MM.1S (cell line): ENCODE results near the gene YEATS2.
A peak's percentile ranks its signal among the peaks of the same experiment; 100 is the strongest.

Experiments used
- DNase-seq: peaks from one replicate; pipeline ENCODE4 v3.0.0-alpha.2; 2015
- H2AFZ ChIP-seq: fragments of 300-600 bp; sonication (generic); 2 replicates; pipeline ENCODE4 v1.6.0; 2016; ENCODE audit warnings: antibody characterized with exemption, low read length
- H3F3A ChIP-seq: fragments of 300-600 bp; sonication (generic); 2 replicates; pipeline ENCODE4 v1.6.1; 2016; ENCODE audit warnings: mild to moderate bottlenecking, antibody characterized with exemption, low read length, moderate library complexity, mixed read lengths; ENCODE audit not compliant: insufficient read depth
- H3K27ac ChIP-seq: fragments of 300-600 bp; sonication (generic); 2 replicates; pipeline ENCODE4 v1.5.1; 2016; ENCODE audit warnings: mild to moderate bottlenecking, low read length
- H3K27me3 ChIP-seq: fragments of 300-600 bp; sonication (generic); replicated peaks from 2 replicates; pipeline ENCODE4 v1.6.0; 2016; ENCODE audit warnings: low read length; ENCODE audit not compliant: insufficient read depth
- H3K36me3 ChIP-seq: fragments of 300-600 bp; sonication (generic); replicated peaks from 2 replicates; pipeline ENCODE4 v1.6.1; 2016; ENCODE audit warnings: mild to moderate bottlenecking, low read length, mixed read lengths; ENCODE audit not compliant: insufficient read depth
- H3K4me1 ChIP-seq: fragments of 300-600 bp; sonication (generic); 2 replicates; pipeline ENCODE4 v1.6.1; 2016; ENCODE audit warnings: low read length, mixed read lengths
- H3K4me2 ChIP-seq: fragments of 300-600 bp; sonication (generic); 2 replicates; pipeline ENCODE4 v1.6.0; 2016; ENCODE audit warnings: low read depth, low read length
- H3K4me3 ChIP-seq: fragments of 300-600 bp; sonication (generic); 2 replicates; pipeline ENCODE4 v1.5.1; 2016; ENCODE audit warnings: low read length, mixed read lengths
- H3K79me2 ChIP-seq: fragments of 300-600 bp; sonication (generic); 2 replicates; pipeline ENCODE4 v1.6.1; 2016; ENCODE audit warnings: mixed run types, low read length, mixed read lengths
- H3K9ac ChIP-seq: fragments of 300-600 bp; sonication (generic); 2 replicates; pipeline ENCODE4 v1.6.1; 2016; ENCODE audit warnings: low read length, mixed read lengths
- H3K9me2 ChIP-seq: fragments of 300-600 bp; sonication (generic); replicated peaks from 2 replicates; pipeline ENCODE4 v1.6.1; 2016; ENCODE audit warnings: mild to moderate bottlenecking, low read length, mixed read lengths; ENCODE audit not compliant: insufficient read depth
- H3K9me3 ChIP-seq: fragments of 300-600 bp; sonication (generic); replicated peaks from 2 replicates; pipeline ENCODE4 v1.6.1; 2016; ENCODE audit warnings: mild to moderate bottlenecking, low read length, mixed read lengths; ENCODE audit not compliant: insufficient read depth
- H4K20me1 ChIP-seq: fragments of 300-600 bp; sonication (generic); 2 replicates; pipeline ENCODE4 v1.6.1; 2016; ENCODE audit warnings: mild to moderate bottlenecking, low read length, moderate library complexity, mixed read lengths; ENCODE audit not compliant: insufficient read depth
- EZH2 ChIP-seq: fragments of 300-600 bp; sonication (generic); optimal IDR thresholded peaks from 2 replicates; pipeline ENCODE3; 2017; ENCODE audit warnings: low read depth, mild to moderate bottlenecking, antibody characterized with exemption, low read length, mixed read lengths
- EZH2phosphoT487 ChIP-seq: fragments of 300-600 bp; sonication (generic); IDR thresholded peaks from 2 replicates; pipeline ENCODE4 v1.6.1; 2018; ENCODE audit warnings: antibody characterized with exemption, low read length
- TF ChIP-seq, protein P1 (sequence below): fragments of 300-600 bp; sonication (generic); IDR thresholded peaks from 2 replicates; pipeline ENCODE4 v1.5.1; 2016; ENCODE audit warnings: antibody characterized with exemption, low read length, mixed read lengths

Gene YEATS2

GRCh38 chr3:183815951-183816475 is 118.4 kb downstream of the YEATS2 start:
- no peaks in the 10 kb centered on the region for H3K9me3 ChIP-seq
- peaks cover 23% of the 10 kb centered on the region for H3K4me1 ChIP-seq
- peak overlapping the region; percentile 18; the same call in 1 of the 2 replicates for H3K4me3 ChIP-seq
- H3K36me3 ChIP-seq, result no peaks in the 10 kb centered on the region
- no peaks in the 10 kb centered on the region for H3K27me3 ChIP-seq
- no peaks in the 10 kb centered on the region for H3K79me2 ChIP-seq
- peak; percentile 69 for DNase-seq
- peaks cover 24% of the 10 kb centered on the region for H3F3A ChIP-seq
- H3K9me2 ChIP-seq, result no peaks in the 10 kb centered on the region
- no peak overlapping the region for H2AFZ ChIP-seq
- TF ChIP-seq EZH2phosphoT487 (no peak), EZH2 (no peak)
- TF ChIP-seq, protein P1, sequence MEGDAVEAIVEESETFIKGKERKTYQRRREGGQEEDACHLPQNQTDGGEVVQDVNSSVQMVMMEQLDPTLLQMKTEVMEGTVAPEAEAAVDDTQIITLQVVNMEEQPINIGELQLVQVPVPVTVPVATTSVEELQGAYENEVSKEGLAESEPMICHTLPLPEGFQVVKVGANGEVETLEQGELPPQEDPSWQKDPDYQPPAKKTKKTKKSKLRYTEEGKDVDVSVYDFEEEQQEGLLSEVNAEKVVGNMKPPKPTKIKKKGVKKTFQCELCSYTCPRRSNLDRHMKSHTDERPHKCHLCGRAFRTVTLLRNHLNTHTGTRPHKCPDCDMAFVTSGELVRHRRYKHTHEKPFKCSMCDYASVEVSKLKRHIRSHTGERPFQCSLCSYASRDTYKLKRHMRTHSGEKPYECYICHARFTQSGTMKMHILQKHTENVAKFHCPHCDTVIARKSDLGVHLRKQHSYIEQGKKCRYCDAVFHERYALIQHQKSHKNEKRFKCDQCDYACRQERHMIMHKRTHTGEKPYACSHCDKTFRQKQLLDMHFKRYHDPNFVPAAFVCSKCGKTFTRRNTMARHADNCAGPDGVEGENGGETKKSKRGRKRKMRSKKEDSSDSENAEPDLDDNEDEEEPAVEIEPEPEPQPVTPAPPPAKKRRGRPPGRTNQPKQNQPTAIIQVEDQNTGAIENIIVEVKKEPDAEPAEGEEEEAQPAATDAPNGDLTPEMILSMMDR, result no peak
- no peaks in the 10 kb centered on the region for H4K20me1 ChIP-seq
- H3K9ac ChIP-seq, result peak overlapping the region; percentile 36; the same call in 1 of the 2 replicates
- peak overlapping the region; percentile 48 for H3K4me2 ChIP-seq
- H3K27ac ChIP-seq, result peak overlapping the region; percentile 76

DNA sequence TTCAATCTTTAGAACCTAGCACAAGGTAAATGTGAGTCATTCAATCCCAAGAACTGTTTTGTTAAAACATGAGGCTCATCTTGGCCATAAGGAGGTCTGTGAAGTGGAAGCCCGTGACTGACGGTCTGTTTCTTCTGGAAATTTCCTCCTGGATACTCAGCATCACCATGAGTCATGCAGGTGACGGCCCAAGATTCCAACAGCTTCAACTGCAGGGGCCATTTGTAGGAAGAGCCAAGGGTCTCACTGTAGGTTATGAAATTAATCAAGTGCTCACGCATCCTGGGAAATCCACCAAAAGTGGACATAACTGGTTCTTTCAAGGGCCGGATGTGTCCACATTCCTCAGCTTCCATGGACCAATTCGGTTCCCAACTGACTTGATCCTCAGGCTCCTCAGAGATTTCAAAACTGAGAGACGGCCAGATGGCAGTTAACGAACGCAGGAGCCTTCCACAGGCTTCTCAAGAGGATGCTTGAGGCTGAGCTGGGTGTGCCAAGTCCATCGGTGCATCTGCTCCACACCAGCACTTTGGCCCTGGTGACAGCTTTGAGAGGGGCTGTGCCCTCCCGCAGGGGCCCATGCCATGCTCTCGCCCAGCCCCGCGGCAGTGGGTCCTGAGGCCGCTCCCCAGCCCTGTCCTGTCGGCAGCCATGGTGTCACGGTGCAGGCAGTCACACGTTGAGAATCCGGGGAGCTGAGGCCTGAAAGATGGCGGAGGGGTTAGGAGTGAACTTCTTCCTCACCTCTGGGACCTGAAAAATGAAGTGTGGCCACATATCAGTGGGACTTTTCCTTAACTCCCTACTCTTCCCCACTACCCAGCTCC is 119.3 kb downstream of the YEATS2 start:
- no peak overlapping the region for H2AFZ ChIP-seq
- no peaks in the 10 kb centered on the region for H4K20me1 ChIP-seq
- no peak for DNase-seq
- H3K9me2 ChIP-seq, result no peaks in the 10 kb centered on the region
- H3K27me3 ChIP-seq, result no peaks in the 10 kb centered on the region
- H3F3A ChIP-seq, result peaks cover 24% of the 10 kb centered on the region
- H3K4me1 ChIP-seq, result peaks cover 23% of the 10 kb centered on the region
- H3K9ac ChIP-seq, result no peak overlapping the region
- peak overlapping the region; percentile 48; the same call in 1 of the 2 replicates for H3K4me2 ChIP-seq
- H3K79me2 ChIP-seq, result no peaks in the 10 kb centered on the region
- H3K27ac ChIP-seq, result peak overlapping the region; percentile 76; the same call in 1 of the 2 replicates
- H3K9me3 ChIP-seq, result no peaks in the 10 kb centered on the region
- no peak overlapping the region for H3K4me3 ChIP-seq
- no peak for TF ChIP-seq EZH2
- TF ChIP-seq, protein P1, result no peak
- no peak for TF ChIP-seq EZH2phosphoT487
- no peaks in the 10 kb centered on the region for H3K36me3 ChIP-seq

- Histone ChIP-seq H3K4me1 (peaks cover 23% of the 10 kb centered on the region), H3K27ac (no peak overlapping the region), H3K9ac (no peak overlapping the region), H2AFZ (no peak overlapping the region), H3K4me3 (no peak overlapping the region), H3K9me2 (no peaks in the 10 kb centered on the region), H3K79me2 (no peaks in the 10 kb centered on the region), H3F3A (peaks cover 24% of the 10 kb centered on the region), H3K36me3 (no peaks in the 10 kb centered on the region), H3K4me2 (no peak overlapping the region), H4K20me1 (no peaks in the 10 kb centered on the region), H3K9me3 (no peaks in the 10 kb centered on the region), H3K27me3 (no peaks in the 10 kb centered on the region)
- TF ChIP-seq, protein P1, result no peak
- TF ChIP-seq EZH2phosphoT487 (no peak), EZH2 (no peak)
- no peak for DNase-seq
Measured at GRCh38 chr3:183817639-183818038, 120.0 kb downstream of the YEATS2 start.
